WI38 (cell line): Measurements from ENCODE around the gene ATP6AP1.

ENCODE experiments used
- H3K4me3 ChIP-seq: 2 replicates; pipeline ENCODE4 v1.5.1; 2011; ENCODE audit warnings: low read depth, mild to moderate bottlenecking, control low read depth, low read length
- CTCF ChIP-seq: IDR thresholded peaks from 2 replicates; pipeline ENCODE4 v1.5.1; 2012; ENCODE audit warnings: low read depth, mild to moderate bottlenecking, control low read depth, low read length

The ATP6AP1 gene

GRCh38 chrX:154441564-154441963 lies 13.1 kb downstream of the ATP6AP1 start:
- no peak overlapping the region for H3K4me3 ChIP-seq
- no peak for TF ChIP-seq CTCF

GRCh38 chrX:154441984-154442707 lies 13.7 kb downstream of the ATP6AP1 start:
- no peak for TF ChIP-seq CTCF
- no peak overlapping the region for H3K4me3 ChIP-seq

GRCh38 chrX:154443479-154443910 lies 15.0 kb downstream of the ATP6AP1 start:
- no peak for TF ChIP-seq CTCF
- peak overlapping the region; percentile 27 for H3K4me3 ChIP-seq

- no peak for TF ChIP-seq CTCF
- peak within 1 kb of the TSS; percentile 66 for H3K4me3 ChIP-seq
Observed at GRCh38 chrX:154443992-154444754, 15.7 kb downstream of the ATP6AP1 start, which contains the start of gene FAM50A. Gene FAM50A, plus strand, starts transcription at chrX:154444141. Its CDS starts 95 bp downstream, at chrX:154444236.

GRCh38 chrX:154444755-154445246 lies 16.3 kb downstream of the ATP6AP1 start:
- TF ChIP-seq CTCF: no peak

GRCh38 chrX:154445776-154446175 lies 17.3 kb downstream of the ATP6AP1 start:
- H3K4me3 ChIP-seq: no peak overlapping the region
- TF ChIP-seq CTCF: no peak

More at GRCh38 chrX:154444755-154445246, 16.3 kb downstream of the ATP6AP1 start:
- H3K4me3 ChIP-seq: peak overlapping the region; percentile 66

- H3K4me3 ChIP-seq: no peak overlapping the region
- TF ChIP-seq CTCF: no peak
Observed at GRCh38 chrX:154446430-154446829, 18.0 kb downstream of the ATP6AP1 start.
